Measurements from ENCODE around the gene MAS1L.

- TF ChIP-seq POLR2A (IDR thresholded peaks at IDR 0.05), result no peak
- TF ChIP-seq CTCF (IDR thresholded peaks at IDR 0.05), result no peak
These were observed 14.8 kb upstream of the MAS1L start for GRCh38 chr6:29502597-29502996.
